Peyer's patch (tissue), 4 donors: ENCODE results near the gene RGPD8.

Experiments used
- CTCF ChIP-seq, 6 experiments: fragments of 450-650 bp in 4 of 6; fragments of 200-600 bp in 2 of 6; sonication (generic) in 1 of 6; IDR thresholded peaks; one replicate each; pipeline ENCODE4 v1.5.1; 2017 to 2019; ENCODE audit warnings: antibody characterized with exemption in 6 of 6, mild to moderate bottlenecking in 3 of 6, moderate library complexity in 1 of 6
- POLR2A ChIP-seq, 2 donors: fragments of 450-650 bp; IDR thresholded peaks; one replicate each; pipeline ENCODE4 v1.5.1; 2017; ENCODE audit warnings: antibody characterized with exemption in 2 of 2, mild to moderate bottlenecking in 2 of 2, moderate library complexity in 2 of 2

GRCh38 chr2:112465382-112465781 is 31.9 kb upstream of the RGPD8 start:
- no peak for TF ChIP-seq CTCF (IDR thresholded peaks at IDR 0.05)
- no peak for TF ChIP-seq POLR2A (IDR thresholded peaks at IDR 0.05)
